ENCODE data around the gene FOXC2. TPM values are rescaled to one million over a fixed set of nuclear protein-coding genes. Genes with fewer than 3 reads are reported as not detected.

Gene FOXC2
- total RNA-seq, 2 experiments from 2014 or later: not detected

- peak; percentile 94 for DNase-seq
- peaks cover 8% of the 10 kb centered on the region for H3K36me3 Mint-ChIP-seq (ENCODE audit: low read depth)
- peaks cover 7% of the 10 kb centered on the region for H3K27me3 Mint-ChIP-seq
- ChIA-PET CTCF (interaction anchor here (0.9 kb wide), 1 partner anchor 35 kb away, joined by 4 read pairs; no protein-coding TSS in a partner anchor), POLR2A (no interaction called here)
- H3K27ac Mint-ChIP-seq: peak within 1 kb of the TSS; percentile 99
- peak within 1 kb of the TSS; percentile 93 for H3K4me3 Mint-ChIP-seq
- H3K4me1 Mint-ChIP-seq: peaks cover 21% of the 10 kb centered on the region
- H3K9me3 Mint-ChIP-seq: no peaks in the 10 kb centered on the region
Observed at GRCh38 chr16:86554917-86555703, 11.5 kb upstream of the FOXC2 start, which contains the start of gene MTHFSD. TSS of gene MTHFSD (minus strand) at chr16:86555235. CDS start at chr16:86555184, 51 bp downstream.

GRCh38 chr16:86555704-86556075 lies 10.9 kb upstream of the FOXC2 start:
- H3K36me3 Mint-ChIP-seq (ENCODE audit: low read depth): peaks cover 8% of the 10 kb centered on the region
- H3K4me3 Mint-ChIP-seq: peak overlapping the region; percentile 93
- peak overlapping the region; percentile 99 for H3K27ac Mint-ChIP-seq
- no peak for DNase-seq
- ChIA-PET CTCF (interaction anchor here (0.9 kb wide), 1 partner anchor 36 kb away, joined by 4 read pairs; no protein-coding TSS in a partner anchor), POLR2A (no interaction called here)
- peaks cover 7% of the 10 kb centered on the region for H3K27me3 Mint-ChIP-seq
- H3K9me3 Mint-ChIP-seq: no peaks in the 10 kb centered on the region
- peaks cover 21% of the 10 kb centered on the region for H3K4me1 Mint-ChIP-seq

- no peak for DNase-seq
- no peak overlapping the region for H3K27ac Mint-ChIP-seq
- POLR2A ChIA-PET: no interaction called here
- H3K9me3 Mint-ChIP-seq: no peaks in the 10 kb centered on the region
- CTCF ChIA-PET: no interaction called here
- peaks cover 11% of the 10 kb centered on the region for H3K27me3 Mint-ChIP-seq
- peak overlapping the region; percentile 93 for H3K4me3 Mint-ChIP-seq
- peaks cover 8% of the 10 kb centered on the region for H3K36me3 Mint-ChIP-seq (ENCODE audit: low read depth)
- peaks cover 21% of the 10 kb centered on the region for H3K4me1 Mint-ChIP-seq
Observed at GRCh38 chr16:86556576-86556975, 10.1 kb upstream of the FOXC2 start.

GRCh38 chr16:86557587-86557986 lies 9.0 kb upstream of the FOXC2 start:
- POLR2A ChIA-PET: no interaction called here
- CTCF ChIA-PET: interaction anchor here (1.5 kb wide), 1 partner anchor 12 kb away, joined by 3 read pairs; no protein-coding TSS in a partner anchor
- H3K4me3 Mint-ChIP-seq: no peak overlapping the region

GRCh38 chr16:86558355-86559193 lies 8.1 kb upstream of the FOXC2 start:
- Mint-ChIP-seq H3K27ac (no peak overlapping the region), H3K36me3 (ENCODE audit: low read depth) (peaks cover 6% of the 10 kb centered on the region), H3K4me3 (no peak overlapping the region), H3K27me3 (peaks cover 13% of the 10 kb centered on the region), H3K9me3 (no peaks in the 10 kb centered on the region), H3K4me1 (peaks cover 15% of the 10 kb centered on the region)
- CTCF ChIA-PET: interaction anchor here (0.7 to 1.5 kb wide), 3 partner anchors 13 to 316 kb away, joined by 3 to 5 read pairs (median 4); no protein-coding TSS in a partner anchor
- no peak for DNase-seq
- POLR2A ChIA-PET: no interaction called here

More at GRCh38 chr16:86557587-86557986, 9.0 kb upstream of the FOXC2 start:
- no peak overlapping the region for H3K27ac Mint-ChIP-seq
- DNase-seq: no peak
- H3K36me3 Mint-ChIP-seq (ENCODE audit: low read depth): peaks cover 8% of the 10 kb centered on the region
- no peaks in the 10 kb centered on the region for H3K9me3 Mint-ChIP-seq
- H3K27me3 Mint-ChIP-seq: peaks cover 11% of the 10 kb centered on the region
- peaks cover 19% of the 10 kb centered on the region for H3K4me1 Mint-ChIP-seq

- Mint-ChIP-seq H3K9me3 (no peaks in the 10 kb centered on the region), H3K4me3 (no peak overlapping the region), H3K4me1 (peaks cover 13% of the 10 kb centered on the region), H3K27me3 (peaks cover 25% of the 10 kb centered on the region), H3K36me3 (ENCODE audit: low read depth) (peaks cover 3% of the 10 kb centered on the region), H3K27ac (no peak overlapping the region)
- ChIA-PET POLR2A (no interaction called here), CTCF (no interaction called here)
- DNase-seq: no peak
Observed at GRCh38 chr16:86559802-86560305, 6.8 kb upstream of the FOXC2 start.

GRCh38 chr16:86562356-86562755 lies 4.3 kb upstream of the FOXC2 start:
- no peaks in the 10 kb centered on the region for H3K9me3 Mint-ChIP-seq
- POLR2A ChIA-PET: no interaction called here
- H3K4me1 Mint-ChIP-seq: peaks cover 11% of the 10 kb centered on the region
- DNase-seq: no peak
- peaks cover 41% of the 10 kb centered on the region for H3K27me3 Mint-ChIP-seq
- no peak overlapping the region for H3K4me3 Mint-ChIP-seq
- no peaks in the 10 kb centered on the region for H3K36me3 Mint-ChIP-seq (ENCODE audit: low read depth)
- H3K27ac Mint-ChIP-seq: no peak overlapping the region
- CTCF ChIA-PET: interaction anchor here (0.7 kb wide), 1 partner anchor 1779 kb away, joined by 5 read pairs; no protein-coding TSS in a partner anchor

- Mint-ChIP-seq H3K27ac (no peak overlapping the region), H3K36me3 (ENCODE audit: low read depth) (no peaks in the 10 kb centered on the region), H3K9me3 (no peaks in the 10 kb centered on the region), H3K27me3 (peaks cover 42% of the 10 kb centered on the region), H3K4me1 (peaks cover 13% of the 10 kb centered on the region), H3K4me3 (no peak overlapping the region)
- POLR2A ChIA-PET: no interaction called here
- CTCF ChIA-PET: interaction anchor here (0.8 to 2.6 kb wide), 8 partner anchors 12 to 753 kb away, joined by 3 to 7 read pairs (median 4); no protein-coding TSS in a partner anchor
- peak; percentile 91 for DNase-seq
Observed at GRCh38 chr16:86563469-86564345, 2.9 kb upstream of the FOXC2 start.

- CTCF ChIA-PET: interaction anchor here (1.1 to 2.6 kb wide), 4 partner anchors 15 to 498 kb away, joined by 4 to 7 read pairs (median 5); no protein-coding TSS in a partner anchor
Observed at GRCh38 chr16:86565181-86565631, 1.4 kb upstream of the FOXC2 start.

GRCh38 chr16:86565644-86566511 lies 751 bp upstream of the FOXC2 start:
- Mint-ChIP-seq H3K4me1 (peaks cover 13% of the 10 kb centered on the region), H3K27ac (no peak overlapping the region), H3K36me3 (ENCODE audit: low read depth) (no peaks in the 10 kb centered on the region), H3K27me3 (peaks cover 60% of the 10 kb centered on the region), H3K9me3 (no peaks in the 10 kb centered on the region), H3K4me3 (no peak overlapping the region)
- DNase-seq: no peak
- POLR2A ChIA-PET: no interaction called here
- CTCF ChIA-PET: no interaction called here

More at GRCh38 chr16:86565181-86565631, 1.4 kb upstream of the FOXC2 start:
- Mint-ChIP-seq H3K36me3 (ENCODE audit: low read depth) (no peaks in the 10 kb centered on the region), H3K4me1 (peaks cover 13% of the 10 kb centered on the region), H3K4me3 (no peak overlapping the region), H3K27me3 (peaks cover 55% of the 10 kb centered on the region), H3K27ac (no peak overlapping the region), H3K9me3 (no peaks in the 10 kb centered on the region)
- POLR2A ChIA-PET: no interaction called here
- no peak for DNase-seq

- H3K4me3 Mint-ChIP-seq: no peak overlapping the region
- ChIA-PET POLR2A (no interaction called here), CTCF (no interaction called here)
- H3K27ac Mint-ChIP-seq: no peak overlapping the region
- no peaks in the 10 kb centered on the region for H3K9me3 Mint-ChIP-seq
- H3K4me1 Mint-ChIP-seq: peaks cover 13% of the 10 kb centered on the region
- H3K27me3 Mint-ChIP-seq: peaks cover 65% of the 10 kb centered on the region
- DNase-seq: no peak
- H3K36me3 Mint-ChIP-seq (ENCODE audit: low read depth): no peaks in the 10 kb centered on the region
Observed at GRCh38 chr16:86566966-86567700, 504 bp downstream of the FOXC2 start.

Measured in activated CD4-positive, alpha-beta T cell treated with anti-CD3 and anti-CD28 coated beads, Interleukin-2, amount 10 ng/mL, durations not matched to agents 7 days and 5 days (primary cell).